Measurements from ENCODE around the gene CMYA5. TPM values are rescaled to one million over a fixed set of nuclear protein-coding genes. Genes with fewer than 3 reads are reported as not detected.

CMYA5 gene
- total and polyA plus RNA-seq, 9 of the 15 experiments (the other 6 are each of a cell fraction or from before 2014, with no cell fraction given), result 0.18 to 1.1 (median 0.32) TPM

GRCh38 chr5:79742549-79743136 is 53.0 kb downstream of the CMYA5 start:
- 0% methylated on average over 3 of the region's 3 CpGs for WGBS (ENCODE audit: insufficient coverage, low coverage, missing lambda C conversion rate)
- in situ Hi-C loops (cut with MboI), result no loop called here
- Histone ChIP-seq H3K79me2 (ENCODE audit: control insufficient read depth, insufficient read depth, low read length) (no peaks in the 10 kb centered on the region), H3K4me2 (ENCODE audit: insufficient read depth, low read length) (no peak overlapping the region), H3K27ac (ENCODE audit: extremely low read depth, low read depth, low read length) (no peak overlapping the region), H3K36me3 (ENCODE audit: control insufficient read depth, insufficient read depth, low read length) (no peaks in the 10 kb centered on the region), H3K9me1 (ENCODE audit: control insufficient read depth, insufficient read depth, low read length) (no peaks in the 10 kb centered on the region), H4K20me1 (replicated peaks; ENCODE audit: control insufficient read depth, insufficient read depth, low read length) (no peaks in the 10 kb centered on the region; the same call in 1 of the 2 replicates), H3K9me3 (replicated peaks; ENCODE audit: control insufficient read depth, insufficient read depth, low read depth, low read length) (no peaks in the 10 kb centered on the region), H2AFZ (ENCODE audit: low read depth, low read length) (no peak overlapping the region), H3K4me1 (replicated peaks in 1 of 2; ENCODE audit: control insufficient read depth in 2 of 2, insufficient read depth in 2 of 2, low read length in 2 of 2) (no peaks in the 10 kb centered on the region), H3K27me3 (ENCODE audit: control insufficient read depth in 2 of 2, insufficient read depth in 2 of 2, low read length in 2 of 2) (peaks cover 14 to 22% of the 10 kb centered on the region in 2 experiments), H3K9ac (ENCODE audit: insufficient read depth in 1 of 2, low read depth in 2 of 2, low read length in 2 of 2) (no peak overlapping the region), H3K4me3 (no peak overlapping the region)
- BruUV-seq (replicated peaks), result no TSS peak
- CTCF ChIA-PET (ENCODE audit: low intra/inter-chr PET ratio), result no interaction called here
- FAIRE-seq (no peak), DNase-seq (ENCODE audit: extremely low read depth in 1 of 4, low spot score in 3 of 4) (no peak), ATAC-seq (no peak)
- TF ChIP-seq RAD21 (CRISPR knock-in tag; conservative IDR thresholded peaks at IDR 0.05 in 1 of 2, IDR thresholded peaks at IDR 0.05 in 1 of 2) (no peak), TFAM (CRISPR knock-in tag; conservative IDR thresholded peaks at IDR 0.05) (no peak)
- intact Hi-C loops (cut with micrococcal nuclease), result no loop called here
- POLR2A ChIA-PET, result interaction anchor here (1.6 kb wide), 1 partner anchor 11 kb away, joined by 4 read pairs; no protein-coding TSS in a partner anchor

- intact Hi-C loops (cut with micrococcal nuclease), result no loop called here
- POLR2A ChIA-PET, result no interaction called here
- peaks cover 5 to 13% of the 10 kb centered on the region in 2 experiments; a peak in 4 of 5 replicates for H3K27me3 ChIP-seq (ENCODE audit: control insufficient read depth in 2 of 2, insufficient read depth in 2 of 2, low read length in 2 of 2)
- H3K27ac ChIP-seq (ENCODE audit: extremely low read depth, low read depth, low read length), result no peak overlapping the region
- no peak overlapping the region for H3K4me3 ChIP-seq
- no peak overlapping the region for H3K4me2 ChIP-seq (ENCODE audit: insufficient read depth, low read length)
- DNase-seq (ENCODE audit: extremely low read depth in 1 of 4, low spot score in 3 of 4) (no peak), FAIRE-seq (no peak), ATAC-seq (no peak)
- CTCF ChIA-PET (ENCODE audit: low intra/inter-chr PET ratio), result no interaction called here
- H4K20me1 ChIP-seq (replicated peaks; ENCODE audit: control insufficient read depth, insufficient read depth, low read length), result no peaks in the 10 kb centered on the region
- no TSS peak for BruUV-seq (replicated peaks)
- in situ Hi-C loops (cut with MboI), result no loop called here
- H3K9me1 ChIP-seq (ENCODE audit: control insufficient read depth, insufficient read depth, low read length), result no peaks in the 10 kb centered on the region
- no peak overlapping the region for H3K9ac ChIP-seq (ENCODE audit: insufficient read depth in 1 of 2, low read depth in 2 of 2, low read length in 2 of 2)
- H3K4me1 ChIP-seq (replicated peaks in 1 of 2; ENCODE audit: control insufficient read depth in 2 of 2, insufficient read depth in 2 of 2, low read length in 2 of 2), result no peaks in the 10 kb centered on the region
- no peaks in the 10 kb centered on the region for H3K79me2 ChIP-seq (ENCODE audit: control insufficient read depth, insufficient read depth, low read length)
- no peaks in the 10 kb centered on the region for H3K9me3 ChIP-seq (replicated peaks; ENCODE audit: control insufficient read depth, insufficient read depth, low read depth, low read length)
- H3K36me3 ChIP-seq (ENCODE audit: control insufficient read depth, insufficient read depth, low read length), result no peaks in the 10 kb centered on the region
- under 1% methylated on average over 7 of the region's 7 CpGs for WGBS (ENCODE audit: insufficient coverage, low coverage, missing lambda C conversion rate)
- H2AFZ ChIP-seq (ENCODE audit: low read depth, low read length), result no peak overlapping the region
- TF ChIP-seq JUN (IDR thresholded peaks at IDR 0.05; ENCODE audit: borderline replicate concordance, low read depth, low read length) (no peak), JUN (CRISPR knock-in tag; IDR thresholded peaks at IDR 0.05; ENCODE audit: borderline replicate concordance) (no peak), BACH1 (tag; IDR thresholded peaks at IDR 0.05) (no peak), HDAC2 (IDR thresholded peaks at IDR 0.05) (no peak), CREB3L1 (IDR thresholded peaks at IDR 0.05; ENCODE audit: borderline replicate concordance, low read depth) (no peak), ZNF121 (CRISPR knock-in tag; conservative IDR thresholded peaks at IDR 0.05) (no peak)
- TF ChIP-seq, protein P1, sequence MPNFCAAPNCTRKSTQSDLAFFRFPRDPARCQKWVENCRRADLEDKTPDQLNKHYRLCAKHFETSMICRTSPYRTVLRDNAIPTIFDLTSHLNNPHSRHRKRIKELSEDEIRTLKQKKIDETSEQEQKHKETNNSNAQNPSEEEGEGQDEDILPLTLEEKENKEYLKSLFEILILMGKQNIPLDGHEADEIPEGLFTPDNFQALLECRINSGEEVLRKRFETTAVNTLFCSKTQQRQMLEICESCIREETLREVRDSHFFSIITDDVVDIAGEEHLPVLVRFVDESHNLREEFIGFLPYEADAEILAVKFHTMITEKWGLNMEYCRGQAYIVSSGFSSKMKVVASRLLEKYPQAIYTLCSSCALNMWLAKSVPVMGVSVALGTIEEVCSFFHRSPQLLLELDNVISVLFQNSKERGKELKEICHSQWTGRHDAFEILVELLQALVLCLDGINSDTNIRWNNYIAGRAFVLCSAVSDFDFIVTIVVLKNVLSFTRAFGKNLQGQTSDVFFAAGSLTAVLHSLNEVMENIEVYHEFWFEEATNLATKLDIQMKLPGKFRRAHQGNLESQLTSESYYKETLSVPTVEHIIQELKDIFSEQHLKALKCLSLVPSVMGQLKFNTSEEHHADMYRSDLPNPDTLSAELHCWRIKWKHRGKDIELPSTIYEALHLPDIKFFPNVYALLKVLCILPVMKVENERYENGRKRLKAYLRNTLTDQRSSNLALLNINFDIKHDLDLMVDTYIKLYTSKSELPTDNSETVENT (CRISPR knock-in tag; IDR thresholded peaks at IDR 0.05), result no peak
Observed at GRCh38 chr5:79743846-79744605, 54.4 kb downstream of the CMYA5 start.

Measured in K562 (cell line).